HEK293 (cell line): ENCODE measurements around the gene COL12A1.
A peak's percentile ranks its signal among the peaks of the same experiment; 100 is the strongest.

ENCODE experiments used
- CTCF ChIA-PET: fragments of 350-600 bp; formaldehyde crosslinking; extraction: SDS; loops from one replicate; lab custom pipeline; 2021; ENCODE audit warnings: antibody characterized with exemption; lab: Yijun Ruan, JAX
- POLR2A ChIA-PET: fragments of 300-600 bp; formaldehyde crosslinking; extraction: SDS; loops from one replicate; lab custom pipeline; 2020; ENCODE audit warnings: antibody characterized with exemption, inconsistent platforms; lab: Yijun Ruan, JAX
- H3K27ac ChIP-seq: fragments of 200-500 bp; sonication (Bioruptor generic); 2 replicates; pipeline ENCODE4 v1.5.1; 2014; ENCODE audit warnings: low read depth, low read length, control low read depth, inconsistent platforms; ENCODE audit errors: extremely low read depth
- H3K36me3 ChIP-seq, 2 experiments: fragments of 200-500 bp in 1 of 2; sonication (Bioruptor generic) in 1 of 2; 1 replicate in 1 of 2; 2 replicates in 1 of 2; pipeline ENCODE4 v1.5.1; 2014 to 2017; ENCODE audit warnings: inconsistent platforms in 2 of 2, low read length in 2 of 2; ENCODE audit not compliant: control insufficient read depth in 2 of 2, insufficient read depth in 1 of 2
- H3K4me1 ChIP-seq: fragments of 200-500 bp; sonication (Bioruptor generic); 2 replicates; pipeline ENCODE4 v1.5.1; 2014; ENCODE audit warnings: mild to moderate bottlenecking, low read length, inconsistent platforms; ENCODE audit not compliant: control insufficient read depth, insufficient read depth
- H3K4me3 ChIP-seq: 2 replicates; pipeline ENCODE4 v1.5.1; 2011; ENCODE audit warnings: low read depth, mild to moderate bottlenecking, control low read depth, low read length, moderate library complexity
- H3K9me3 ChIP-seq: fragments of 200-500 bp; sonication (Bioruptor generic); 2 replicates; pipeline ENCODE4 v1.5.1; 2014; ENCODE audit warnings: low read depth, low read length, inconsistent platforms; ENCODE audit not compliant: control insufficient read depth, insufficient read depth
- BCL11A ChIP-seq: fragments of 450-650 bp; formaldehyde crosslinking; IDR thresholded peaks from 2 replicates; pipeline ENCODE4 v1.5.1; 2016; ENCODE audit warnings: low read depth, missing biosample characterization, missing genetic modification characterization
- YY2 ChIP-seq: fragments of 450-650 bp; formaldehyde crosslinking; IDR thresholded peaks from 2 replicates; pipeline ENCODE4 v1.5.1; 2016; ENCODE audit warnings: missing biosample characterization, missing genetic modification characterization
- ZBTB49 ChIP-seq: fragments of 450-650 bp; formaldehyde crosslinking; IDR thresholded peaks from 2 replicates; pipeline ENCODE4 v1.5.1; 2016; ENCODE audit warnings: missing biosample characterization, missing genetic modification characterization, low read depth
- ZBTB6 ChIP-seq: fragments of 450-650 bp; formaldehyde crosslinking; IDR thresholded peaks from 2 replicates; pipeline ENCODE4 v1.5.1; 2017; ENCODE audit warnings: missing biosample characterization, missing genetic modification characterization
- ZFHX2 ChIP-seq: fragments of 450-650 bp; formaldehyde crosslinking; conservative IDR thresholded peaks from 2 replicates; pipeline ENCODE4 v1.5.1; 2016; ENCODE audit warnings: missing biosample characterization, missing genetic modification characterization
- ZFP3 ChIP-seq: fragments of 450-650 bp; formaldehyde crosslinking; IDR thresholded peaks from 2 replicates; pipeline ENCODE4 v1.5.1; 2016; ENCODE audit warnings: low read depth, missing biosample characterization, missing genetic modification characterization
- ZNF155 ChIP-seq: fragments of 450-650 bp; formaldehyde crosslinking; IDR thresholded peaks from 2 replicates; pipeline ENCODE4 v1.5.1; 2016; ENCODE audit warnings: missing biosample characterization, missing genetic modification characterization
- ZNF157 ChIP-seq: fragments of 450-650 bp; formaldehyde crosslinking; IDR thresholded peaks from 2 replicates; pipeline ENCODE4 v1.5.1; 2016; ENCODE audit warnings: missing biosample characterization, missing genetic modification characterization
- ZNF23 ChIP-seq: fragments of 450-650 bp; formaldehyde crosslinking; IDR thresholded peaks from 2 replicates; pipeline ENCODE4 v1.5.1; 2016; ENCODE audit warnings: missing biosample characterization, missing genetic modification characterization, borderline replicate concordance
- ZNF560 ChIP-seq: fragments of 450-650 bp; formaldehyde crosslinking; IDR thresholded peaks from 2 replicates; pipeline ENCODE4 v1.5.1; 2017; ENCODE audit warnings: missing biosample characterization, missing genetic modification characterization, borderline replicate concordance
- ZNF561 ChIP-seq: fragments of 450-650 bp; IDR thresholded peaks from 2 replicates; pipeline ENCODE4 v1.5.1; 2018; ENCODE audit warnings: missing biosample characterization, missing genetic modification characterization, borderline replicate concordance
- ZNF600 ChIP-seq: fragments of 450-650 bp; formaldehyde crosslinking; IDR thresholded peaks from 2 replicates; pipeline ENCODE4 v1.5.1; 2016; ENCODE audit warnings: missing biosample characterization, missing genetic modification characterization
- ZNF792 ChIP-seq: fragments of 450-650 bp; formaldehyde crosslinking; IDR thresholded peaks from 2 replicates; pipeline ENCODE4 v1.5.1; 2016; ENCODE audit warnings: missing biosample characterization, missing genetic modification characterization
- ZXDB ChIP-seq: fragments of 450-650 bp; formaldehyde crosslinking; IDR thresholded peaks from 2 replicates; pipeline ENCODE4 v1.5.1; 2016; ENCODE audit warnings: missing biosample characterization, missing genetic modification characterization
- TF ChIP-seq, protein P1 (sequence below): fragments of 450-650 bp; formaldehyde crosslinking; IDR thresholded peaks from 2 replicates; pipeline ENCODE4 v1.5.1; 2016; ENCODE audit warnings: missing biosample characterization, missing genetic modification characterization
- TF ChIP-seq, protein P2 (sequence below): fragments of 450-650 bp; formaldehyde crosslinking; IDR thresholded peaks from 2 replicates; pipeline ENCODE4 v1.5.1; 2016; ENCODE audit warnings: missing biosample characterization, missing genetic modification characterization, low read depth

The COL12A1 gene

GRCh38 chr6:75204217-75204958, 1.5 kb downstream of the COL12A1 start (continued):
- TF ChIP-seq ZNF561 (0 out of 2 replicates have a peak, but pooled peaks have one; percentile 59), ZNF157 (tag by site-specific recombination) (no peak), ZNF155 (tag by site-specific recombination) (no peak), ZXDB (tag by site-specific recombination) (no peak), BCL11A (tag by site-specific recombination) (no peak), ZBTB6 (tag by site-specific recombination) (no peak), ZFHX2 (tag by site-specific recombination) (peak; percentile 95)

DNA sequence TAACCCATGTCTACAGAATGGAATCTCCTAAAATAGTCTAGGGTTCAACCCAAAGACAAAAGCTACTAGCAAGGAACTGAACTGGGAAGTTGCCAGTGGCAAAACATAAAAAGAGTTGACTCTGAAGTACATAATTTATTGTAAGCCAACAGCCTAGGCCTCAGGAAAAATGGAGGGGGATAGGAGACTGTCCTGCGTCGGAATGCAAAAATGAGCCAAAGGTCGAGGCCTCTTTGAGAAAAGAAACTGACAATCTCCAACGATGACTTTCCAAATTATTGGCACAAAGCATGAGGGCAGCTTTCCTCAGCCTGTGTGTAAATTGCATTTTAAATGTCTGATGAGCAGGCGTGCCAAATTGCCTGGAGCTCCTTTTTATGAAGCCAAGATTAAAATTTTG, 2.1 kb downstream of the COL12A1 start:
- Histone ChIP-seq H3K4me1 (peaks cover 7% of the 10 kb centered on the region), H3K4me3 (no peak overlapping the region; the same call in none of the 2 replicates), H3K36me3 (no peaks in the 10 kb centered on the region), H3K9me3 (no peaks in the 10 kb centered on the region), H3K27ac (no peak overlapping the region)
- ChIA-PET CTCF (interaction anchor here (0.6 to 2.3 kb wide), 31 partner anchors 12 to 1471 kb away, joined by 3 to 14 read pairs (median 4); no protein-coding TSS in a partner anchor), POLR2A (interaction anchor here (0.5 to 2.6 kb wide), 4 partner anchors 13 to 445 kb away, joined by 3 to 12 read pairs (median 3); partner anchors contain the start of gene TMEM30A)
- TF ChIP-seq ZNF600 (tag by site-specific recombination) (no peak), ZNF560 (tag by site-specific recombination) (no peak), ZBTB49 (tag by site-specific recombination) (no peak), ZNF23 (tag by site-specific recombination) (no peak), ZNF561 (no peak), ZFP3 (no peak), ZNF792 (tag by site-specific recombination) (no peak), YY2 (tag by site-specific recombination) (no peak)
- TF ChIP-seq, protein P1, sequence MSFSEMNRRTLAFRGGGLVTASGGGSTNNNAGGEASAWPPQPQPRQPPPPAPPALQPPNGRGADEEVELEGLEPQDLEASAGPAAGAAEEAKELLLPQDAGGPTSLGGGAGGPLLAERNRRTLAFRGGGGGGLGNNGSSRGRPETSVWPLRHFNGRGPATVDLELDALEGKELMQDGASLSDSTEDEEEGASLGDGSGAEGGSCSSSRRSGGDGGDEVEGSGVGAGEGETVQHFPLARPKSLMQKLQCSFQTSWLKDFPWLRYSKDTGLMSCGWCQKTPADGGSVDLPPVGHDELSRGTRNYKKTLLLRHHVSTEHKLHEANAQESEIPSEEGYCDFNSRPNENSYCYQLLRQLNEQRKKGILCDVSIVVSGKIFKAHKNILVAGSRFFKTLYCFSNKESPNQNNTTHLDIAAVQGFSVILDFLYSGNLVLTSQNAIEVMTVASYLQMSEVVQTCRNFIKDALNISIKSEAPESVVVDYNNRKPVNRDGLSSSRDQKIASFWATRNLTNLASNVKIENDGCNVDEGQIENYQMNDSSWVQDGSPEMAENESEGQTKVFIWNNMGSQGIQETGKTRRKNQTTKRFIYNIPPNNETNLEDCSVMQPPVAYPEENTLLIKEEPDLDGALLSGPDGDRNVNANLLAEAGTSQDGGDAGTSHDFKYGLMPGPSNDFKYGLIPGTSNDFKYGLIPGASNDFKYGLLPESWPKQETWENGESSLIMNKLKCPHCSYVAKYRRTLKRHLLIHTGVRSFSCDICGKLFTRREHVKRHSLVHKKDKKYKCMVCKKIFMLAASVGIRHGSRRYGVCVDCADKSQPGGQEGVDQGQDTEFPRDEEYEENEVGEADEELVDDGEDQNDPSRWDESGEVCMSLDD (tag by site-specific recombination), result no peak
- TF ChIP-seq, protein P2, sequence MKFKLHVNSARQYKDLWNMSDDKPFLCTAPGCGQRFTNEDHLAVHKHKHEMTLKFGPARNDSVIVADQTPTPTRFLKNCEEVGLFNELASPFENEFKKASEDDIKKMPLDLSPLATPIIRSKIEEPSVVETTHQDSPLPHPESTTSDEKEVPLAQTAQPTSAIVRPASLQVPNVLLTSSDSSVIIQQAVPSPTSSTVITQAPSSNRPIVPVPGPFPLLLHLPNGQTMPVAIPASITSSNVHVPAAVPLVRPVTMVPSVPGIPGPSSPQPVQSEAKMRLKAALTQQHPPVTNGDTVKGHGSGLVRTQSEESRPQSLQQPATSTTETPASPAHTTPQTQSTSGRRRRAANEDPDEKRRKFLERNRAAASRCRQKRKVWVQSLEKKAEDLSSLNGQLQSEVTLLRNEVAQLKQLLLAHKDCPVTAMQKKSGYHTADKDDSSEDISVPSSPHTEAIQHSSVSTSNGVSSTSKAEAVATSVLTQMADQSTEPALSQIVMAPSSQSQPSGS (tag by site-specific recombination), result no peak
